ENCODE data around the gene POGZ. TPM values are rescaled to one million over a fixed set of nuclear protein-coding genes. Genes with fewer than 3 reads are reported as not detected.

Gene POGZ
- total RNA-seq, 2 experiments from 2014 or later = 67.2 to 73.2 TPM

- Mint-ChIP-seq H3K36me3 (ENCODE audit: low read depth) (no peaks in the 10 kb centered on the region), H3K27ac (no peak overlapping the region), H3K4me3 (no peak overlapping the region), H3K9me3 (no peaks in the 10 kb centered on the region), H3K4me1 (no peaks in the 10 kb centered on the region), H3K27me3 (peaks cover 5% of the 10 kb centered on the region)
- CTCF ChIA-PET = no interaction called here
- POLR2A ChIA-PET = no interaction called here
- no peak for DNase-seq
Measured at GRCh38 chr1:151377150-151377884, 82.0 kb downstream of the POGZ start.

DNA sequence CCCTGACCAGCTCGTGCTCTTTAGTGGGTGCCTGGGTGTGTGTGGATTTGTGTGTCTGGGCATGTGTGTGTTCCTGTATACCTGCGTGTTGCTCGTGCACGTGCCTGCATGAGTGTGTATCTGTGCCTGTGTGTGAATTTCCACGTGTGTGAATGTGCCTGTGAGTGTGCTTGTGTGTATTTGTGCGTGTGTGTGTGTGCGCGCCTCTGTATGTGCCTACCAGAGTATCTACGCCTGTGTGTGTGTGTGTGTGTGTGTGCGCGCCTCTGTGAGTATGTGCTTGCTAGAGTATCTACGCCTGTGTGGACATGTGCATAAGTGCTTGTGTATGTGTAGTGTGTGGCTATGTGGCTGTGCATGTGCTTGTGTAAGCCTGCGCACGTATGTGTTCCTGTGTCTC, 86.1 kb downstream of the POGZ start:
- ChIA-PET POLR2A (no interaction called here), CTCF (interaction anchor here (0.6 kb wide), 1 partner anchor 236 kb away, joined by 3 read pairs; no protein-coding TSS in a partner anchor)
- Mint-ChIP-seq H3K27me3 (peaks cover 5% of the 10 kb centered on the region), H3K9me3 (no peaks in the 10 kb centered on the region), H3K4me3 (no peak overlapping the region), H3K27ac (no peak overlapping the region), H3K36me3 (ENCODE audit: low read depth) (no peaks in the 10 kb centered on the region), H3K4me1 (no peaks in the 10 kb centered on the region)
- DNase-seq = no peak

- peaks cover 3% of the 10 kb centered on the region for H3K27me3 Mint-ChIP-seq
- POLR2A ChIA-PET = interaction anchor here (1.0 kb wide), 1 partner anchor 27 kb away, joined by 3 read pairs; the partner anchor contains the start of gene PSMB4
- DNase-seq = no peak
- CTCF ChIA-PET = interaction anchor here (0.6 kb wide), 2 partner anchors 21 to 235 kb away, joined by 3 read pairs; no protein-coding TSS in a partner anchor
- H3K4me3 Mint-ChIP-seq = no peak within 1 kb of the TSS
- H3K9me3 Mint-ChIP-seq = no peaks in the 10 kb centered on the region
- no peaks in the 10 kb centered on the region for H3K4me1 Mint-ChIP-seq
- H3K36me3 Mint-ChIP-seq (ENCODE audit: low read depth) = no peaks in the 10 kb centered on the region
- H3K27ac Mint-ChIP-seq = no peak within 1 kb of the TSS
Measured at GRCh38 chr1:151372058-151372934, 87.0 kb downstream of the POGZ start, which contains the start of gene SELENBP1. Gene SELENBP1 (minus strand): TSS chr1:151372705. CDS start chr1:151372641, 64 bp downstream.

GRCh38 chr1:151371370-151372057, 87.8 kb downstream of the POGZ start:
- POLR2A ChIA-PET = interaction anchor here (1.0 kb wide), 1 partner anchor 28 kb away, joined by 3 read pairs; the partner anchor contains the start of gene PSMB4
- Mint-ChIP-seq H3K4me3 (no peak overlapping the region), H3K27me3 (no peaks in the 10 kb centered on the region), H3K4me1 (no peaks in the 10 kb centered on the region), H3K9me3 (no peaks in the 10 kb centered on the region), H3K27ac (no peak overlapping the region), H3K36me3 (ENCODE audit: low read depth) (no peaks in the 10 kb centered on the region)
- CTCF ChIA-PET = interaction anchor here (0.6 kb wide), 1 partner anchor 20 kb away, joined by 3 read pairs; no protein-coding TSS in a partner anchor
- no peak for DNase-seq

- no peaks in the 10 kb centered on the region for H3K36me3 Mint-ChIP-seq (ENCODE audit: low read depth)
- H3K4me1 Mint-ChIP-seq = no peaks in the 10 kb centered on the region
- H3K27me3 Mint-ChIP-seq = no peaks in the 10 kb centered on the region
- H3K4me3 Mint-ChIP-seq = no peak overlapping the region
- no peak for DNase-seq
- POLR2A ChIA-PET = no interaction called here
- H3K27ac Mint-ChIP-seq = no peak overlapping the region
- CTCF ChIA-PET = no interaction called here
- no peaks in the 10 kb centered on the region for H3K9me3 Mint-ChIP-seq
Measured at GRCh38 chr1:151370211-151370911, 88.9 kb downstream of the POGZ start.

DNA sequence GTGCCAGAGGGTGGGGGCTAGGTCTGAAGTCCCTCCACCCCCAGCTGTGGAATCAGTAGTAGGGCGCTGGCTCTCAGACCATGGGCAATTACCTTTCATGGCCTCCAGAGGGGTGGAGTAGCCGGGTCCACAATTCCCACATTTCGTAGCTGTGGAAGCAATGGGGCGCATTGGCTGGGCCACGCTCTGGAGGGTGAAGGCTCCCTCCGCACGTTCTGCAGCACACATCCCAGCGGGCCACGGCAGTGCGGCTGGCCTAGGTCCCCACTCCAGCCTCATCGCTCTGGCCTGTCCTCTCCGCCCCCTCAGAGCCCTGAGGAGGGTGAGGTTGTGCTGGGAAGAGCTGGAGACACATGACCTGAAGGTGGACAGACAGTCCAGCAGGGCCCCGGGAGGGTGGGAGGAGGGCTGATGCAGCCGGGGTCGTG, 89.7 kb downstream of the POGZ start:
- ChIA-PET CTCF (no interaction called here), POLR2A (no interaction called here)
- no peaks in the 10 kb centered on the region for H3K9me3 Mint-ChIP-seq
- no peak overlapping the region for H3K4me3 Mint-ChIP-seq
- no peak for DNase-seq
- H3K27me3 Mint-ChIP-seq = no peaks in the 10 kb centered on the region
- H3K36me3 Mint-ChIP-seq (ENCODE audit: low read depth) = no peaks in the 10 kb centered on the region
- H3K27ac Mint-ChIP-seq = no peak overlapping the region
- no peaks in the 10 kb centered on the region for H3K4me1 Mint-ChIP-seq

DNA sequence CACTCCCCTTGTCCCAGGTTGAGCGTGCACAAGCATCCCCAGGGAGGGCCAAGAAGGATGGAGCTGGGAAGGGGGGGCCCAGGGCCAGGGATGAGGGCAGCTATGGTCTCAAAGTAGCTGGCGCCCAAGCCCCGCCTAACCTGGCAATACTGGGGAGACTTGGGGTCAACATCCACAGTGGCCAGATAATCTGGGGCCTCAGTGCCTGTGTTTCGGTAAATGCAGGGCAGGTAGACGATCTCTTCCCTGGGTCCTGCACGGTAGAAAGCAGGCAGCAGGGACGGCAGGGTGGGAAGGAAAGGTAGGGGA, 90.0 kb downstream of the POGZ start:
- no peaks in the 10 kb centered on the region for H3K27me3 Mint-ChIP-seq

DNA sequence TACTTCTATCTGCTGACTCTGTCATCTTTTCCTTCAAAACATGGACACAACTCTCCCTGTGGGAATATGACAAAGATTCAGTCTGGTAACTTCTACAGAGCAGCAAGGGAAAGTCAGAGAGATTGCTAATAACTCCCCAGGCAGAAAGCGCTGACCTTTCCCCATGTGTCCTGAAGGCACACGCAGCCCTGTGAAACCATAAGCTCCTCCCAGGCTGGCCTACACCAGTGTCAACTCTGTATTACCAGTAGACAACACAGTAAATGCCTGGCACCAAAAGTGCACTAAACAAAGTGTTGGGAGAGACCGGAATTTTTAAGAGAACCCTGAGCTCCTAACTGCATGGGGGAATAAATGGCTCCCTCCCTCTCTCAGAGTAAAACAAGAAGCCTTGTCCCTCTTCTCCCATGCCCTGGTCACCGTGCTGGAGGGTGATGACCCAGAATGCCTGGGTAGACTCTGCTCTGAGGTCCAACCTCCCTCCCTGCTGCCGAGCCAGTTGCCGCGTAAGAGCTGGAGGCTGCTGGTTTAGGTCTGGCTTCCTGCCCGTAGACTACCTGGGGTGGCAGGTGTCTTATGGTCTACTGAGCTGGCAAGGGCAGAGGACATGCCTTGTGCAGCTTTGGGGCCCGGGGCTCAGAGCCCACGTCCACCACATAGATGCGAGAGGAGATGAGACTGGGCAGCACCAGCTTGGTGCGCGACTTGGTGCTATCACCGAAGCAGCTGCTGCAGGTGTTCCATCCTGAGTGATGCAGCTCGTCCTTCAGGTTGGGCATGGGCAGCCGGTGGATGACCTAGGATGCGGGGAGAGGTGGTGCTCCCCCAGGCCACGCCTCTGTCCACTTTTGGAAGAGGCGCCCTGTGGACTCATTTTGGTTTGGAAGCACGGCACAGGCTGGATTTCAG, 90.6 kb downstream of the POGZ start:
- H3K36me3 Mint-ChIP-seq (ENCODE audit: low read depth) = no peaks in the 10 kb centered on the region
- POLR2A ChIA-PET = no interaction called here
- no peak overlapping the region for H3K4me3 Mint-ChIP-seq
- no peaks in the 10 kb centered on the region for H3K4me1 Mint-ChIP-seq
- CTCF ChIA-PET = interaction anchor here (0.7 to 0.9 kb wide), 2 partner anchors 28 to 68 kb away, joined by 3 read pairs; no protein-coding TSS in a partner anchor
- H3K27ac Mint-ChIP-seq = no peak overlapping the region
- H3K9me3 Mint-ChIP-seq = peaks cover 2% of the 10 kb centered on the region
- DNase-seq = no peak
- no peaks in the 10 kb centered on the region for H3K27me3 Mint-ChIP-seq

More for the DNA sequence above, 90.0 kb downstream of the POGZ start:
- no peaks in the 10 kb centered on the region for H3K4me1 Mint-ChIP-seq
- no peaks in the 10 kb centered on the region for H3K9me3 Mint-ChIP-seq
- no peak overlapping the region for H3K4me3 Mint-ChIP-seq
- H3K27ac Mint-ChIP-seq = no peak overlapping the region
- POLR2A ChIA-PET = no interaction called here
- CTCF ChIA-PET = no interaction called here
- no peak for DNase-seq
- no peaks in the 10 kb centered on the region for H3K36me3 Mint-ChIP-seq (ENCODE audit: low read depth)

- POLR2A ChIA-PET = no interaction called here
- Mint-ChIP-seq H3K4me1 (no peaks in the 10 kb centered on the region), H3K4me3 (no peak overlapping the region), H3K36me3 (ENCODE audit: low read depth) (no peaks in the 10 kb centered on the region), H3K9me3 (peaks cover 9% of the 10 kb centered on the region), H3K27ac (no peak overlapping the region), H3K27me3 (no peaks in the 10 kb centered on the region)
- CTCF ChIA-PET = interaction anchor here (0.6 to 0.9 kb wide), 2 partner anchors 67 to 268 kb away, joined by 3 to 6 read pairs; no protein-coding TSS in a partner anchor
- DNase-seq = no peak
Measured at GRCh38 chr1:151367658-151368392, 91.5 kb downstream of the POGZ start.

DNA sequence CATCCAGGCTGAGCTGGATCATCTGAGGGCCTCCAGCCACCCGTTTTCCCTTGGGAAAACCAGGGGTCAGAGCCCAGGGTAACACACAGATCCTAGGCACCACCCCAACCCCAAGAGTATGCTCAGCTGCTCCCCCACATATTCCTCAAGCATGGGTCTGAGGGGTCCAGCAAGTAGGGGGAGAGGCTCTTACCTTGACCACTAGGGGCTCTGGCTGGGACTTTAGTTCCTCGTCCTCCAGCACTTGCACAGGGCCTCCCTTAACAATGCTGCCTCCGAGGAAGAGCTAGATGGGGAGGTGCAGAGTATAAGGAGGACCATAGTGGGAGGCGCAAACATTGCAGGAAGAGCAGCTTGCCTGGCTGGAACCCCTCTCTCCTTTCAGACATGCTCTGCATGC, 94.3 kb downstream of the POGZ start:
- H3K36me3 Mint-ChIP-seq (ENCODE audit: low read depth) = peaks cover 5% of the 10 kb centered on the region

More for the DNA sequence above, 94.3 kb downstream of the POGZ start:
- ChIA-PET POLR2A (interaction anchor here (1.1 to 1.3 kb wide), 2 partner anchors 11 to 17 kb away, joined by 3 read pairs; partner anchors contain the start of gene RFX5), CTCF (interaction anchor here (0.6 kb wide), 1 partner anchor 63 kb away, joined by 4 read pairs; no protein-coding TSS in a partner anchor)
- no peak for DNase-seq
- no peaks in the 10 kb centered on the region for H3K4me1 Mint-ChIP-seq
- no peak overlapping the region for H3K4me3 Mint-ChIP-seq
- peaks cover 24% of the 10 kb centered on the region for H3K9me3 Mint-ChIP-seq
- H3K27me3 Mint-ChIP-seq = no peaks in the 10 kb centered on the region
- H3K27ac Mint-ChIP-seq = no peak overlapping the region

All from activated CD4-positive, alpha-beta memory T cell treated with anti-CD3 and anti-CD28 coated beads, Interleukin-2, amount 10 ng/mL, durations not matched to agents 7 days and 5 days (primary cell).